Breast epithelium (tissue), 3 donors: ENCODE measurements around the gene RETREG1.

ENCODE experiments used
- CTCF ChIP-seq, 3 donors: fragments of 450-650 bp; IDR thresholded peaks; one replicate each; pipeline ENCODE4 v1.5.1; 2016 to 2017; ENCODE audit warnings: antibody characterized with exemption in 3 of 3, mild to moderate bottlenecking in 3 of 3, moderate library complexity in 3 of 3
- POLR2A ChIP-seq: fragments of 450-650 bp; IDR thresholded peaks from one replicate; pipeline ENCODE4 v1.6.1; 2016; ENCODE audit warnings: antibody characterized with exemption, mild to moderate bottlenecking, moderate library complexity
- POLR2AphosphoS5 ChIP-seq, 3 donors: sonication (generic); formaldehyde crosslinking; IDR thresholded peaks; one replicate each; pipeline ENCODE4 v1.6.1; 2017; ENCODE audit warnings: antibody characterized with exemption in 3 of 3

DNA sequence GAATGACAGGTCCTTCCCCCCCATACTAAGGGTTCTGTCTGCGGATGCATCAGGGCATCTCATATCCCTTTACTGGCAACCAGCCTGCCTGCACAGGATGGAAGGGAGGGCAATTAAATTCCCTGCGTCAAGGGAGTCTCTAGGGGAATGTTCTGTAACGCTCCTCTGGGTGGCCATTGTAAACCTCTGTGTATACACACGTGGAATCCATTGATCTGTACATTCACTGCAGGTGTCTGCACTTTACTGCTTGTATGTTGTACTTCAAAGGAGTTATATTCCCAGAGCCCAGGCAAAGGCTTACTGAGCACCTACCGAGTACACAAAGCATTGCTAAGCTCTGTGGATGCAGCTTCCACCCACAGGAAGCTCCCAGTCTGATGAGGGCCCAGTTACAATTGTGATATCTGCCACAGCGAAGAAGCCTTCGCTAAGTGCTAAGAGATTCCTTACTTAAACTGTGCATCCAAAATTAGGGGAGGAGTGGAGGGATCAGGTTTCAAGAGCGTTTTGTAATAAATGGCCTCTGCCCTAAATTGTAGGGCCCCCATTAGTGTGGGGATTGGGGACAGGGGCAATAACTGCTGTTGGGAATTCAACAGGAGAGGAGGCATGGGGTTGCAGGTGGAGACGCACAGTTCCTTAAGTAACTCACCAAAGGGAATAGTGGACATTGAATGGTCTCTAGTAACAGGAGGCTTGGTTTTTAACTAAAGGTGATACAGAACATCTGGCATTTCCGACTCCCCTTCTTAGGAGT, 1.5 kb upstream of the RETREG1 start:
- no peak for TF ChIP-seq CTCF (IDR thresholded peaks at IDR 0.05)
- TF ChIP-seq POLR2A: no peak
- TF ChIP-seq POLR2AphosphoS5 (IDR thresholded peaks at IDR 0.05): no peak
